Measurements from ENCODE around the gene DGKE. TPM values are rescaled to one million over a fixed set of nuclear protein-coding genes. Genes with fewer than 3 reads are reported as not detected.

DGKE gene
- polyA plus RNA-seq (2013, experiment 1 of 2), result 3.7 TPM
- 3.2 TPM for polyA plus RNA-seq (2013, experiment 2 of 2)

- H3K4me2 ChIP-seq (ENCODE audit: insufficient read depth, low read length, poor library complexity, severe bottlenecking), result peak within 1 kb of the TSS; percentile 99
Measured at GRCh38 chr17:56833809-56834379, at the start of gene DGKE, which contains the start of gene C17orf67. Gene DGKE, plus strand, starts transcription at chr17:56834151. Its CDS starts 645 bp downstream, at chr17:56834796. Gene C17orf67, minus strand, starts transcription at chr17:56833920. Its CDS starts 18,110 bp downstream, at chr17:56815810.

GRCh38 chr17:56785405-56785804, 48.5 kb upstream of the DGKE start:
- Histone ChIP-seq H3K9me3 (replicated peaks in 1 of 2; ENCODE audit: control insufficient read depth in 2 of 2, insufficient read depth in 1 of 2, low read depth in 1 of 2, low read length in 2 of 2) (no peaks in the 10 kb centered on the region), H3K18ac (ENCODE audit: low read length) (no peak overlapping the region), H2AK5ac (ENCODE audit: low read depth, low read length) (no peak overlapping the region), H3K36me3 (replicated peaks in 1 of 2; ENCODE audit: control insufficient read depth in 2 of 2, insufficient read depth in 2 of 2, low read length in 2 of 2) (no peaks in the 10 kb centered on the region), H3K27ac (replicated peaks; ENCODE audit: low read length) (no peak overlapping the region), H3K9ac (ENCODE audit: low read depth, low read length, poor library complexity) (no peak overlapping the region), H3K4ac (ENCODE audit: low read length) (no peak overlapping the region), H3K4me3 (ENCODE audit: low read length in 2 of 2) (no peak overlapping the region), H3K27me3 (ENCODE audit: control insufficient read depth in 3 of 3, insufficient read depth in 3 of 3, low read depth in 1 of 3, low read length in 3 of 3) (peaks cover 0 to 45% (median 4%) of the 10 kb centered on the region in 3 experiments), H3K23ac (ENCODE audit: low read depth, low read length, poor library complexity) (no peak overlapping the region), H2BK5ac (ENCODE audit: low read length) (no peak overlapping the region), H3K4me1 (ENCODE audit: control insufficient read depth in 2 of 2, insufficient read depth in 1 of 2, low read depth in 1 of 2, low read length in 2 of 2) (peaks cover 0 to under 1% of the 10 kb centered on the region in 2 donors), H2BK120ac (ENCODE audit: low read depth, low read length) (no peak overlapping the region), H3K79me1 (ENCODE audit: low read depth, low read length) (no peaks in the 10 kb centered on the region), H3K4me2 (ENCODE audit: insufficient read depth, low read length, poor library complexity, severe bottlenecking) (no peak overlapping the region), H2BK15ac (ENCODE audit: low read length) (no peak overlapping the region), H3K14ac (ENCODE audit: low read length) (no peak overlapping the region), H2AFZ (ENCODE audit: low read length) (no peak overlapping the region), H4K91ac (ENCODE audit: low read depth, low read length, poor library complexity) (no peak overlapping the region), H4K8ac (ENCODE audit: low read depth, low read length) (no peak overlapping the region), H2BK12ac (ENCODE audit: low read length) (no peak overlapping the region)
- WGBS, 2 donors (ENCODE audit: extremely low coverage in 2 of 2, insufficient read length in 2 of 2, insufficient replicate concordance in 1 of 2), result no CpG with 5 or more reads among the region's 5 CpGs
- DNase-seq (ENCODE audit: low spot score), result no peak

More at GRCh38 chr17:56833809-56834379, at the start of gene DGKE, which contains the start of gene C17orf67:
- peak within 1 kb of the TSS; percentile 90 for H2BK15ac ChIP-seq (ENCODE audit: low read length)
- H3K4me1 ChIP-seq (ENCODE audit: control insufficient read depth in 2 of 2, insufficient read depth in 1 of 2, low read depth in 1 of 2, low read length in 2 of 2), result peaks cover 3 to 8% of the 10 kb centered on the region in 2 donors
- peak within 1 kb of the TSS; percentile 73 for H2BK120ac ChIP-seq (ENCODE audit: low read depth, low read length)
- peak within 1 kb of the TSS; percentile 85 for H3K4ac ChIP-seq (ENCODE audit: low read length)
- peak within 1 kb of the TSS; percentile 97 for H3K18ac ChIP-seq (ENCODE audit: low read length)
- H3K14ac ChIP-seq (ENCODE audit: low read length), result peak within 1 kb of the TSS; percentile 96
- H3K27me3 ChIP-seq (ENCODE audit: control insufficient read depth in 3 of 3, insufficient read depth in 3 of 3, low read depth in 1 of 3, low read length in 3 of 3), result peaks cover 0 to 15% (median 0%) of the 10 kb centered on the region in 3 experiments
- peak within 1 kb of the TSS; percentile 99 for H2AFZ ChIP-seq (ENCODE audit: low read length)
- H3K4me3 ChIP-seq (ENCODE audit: low read length in 2 of 2), result peak within 1 kb of the TSS; percentile 74 to 89
- H3K36me3 ChIP-seq (replicated peaks in 1 of 2; ENCODE audit: control insufficient read depth in 2 of 2, insufficient read depth in 2 of 2, low read length in 2 of 2), result peaks cover 0 to 6% of the 10 kb centered on the region in 2 donors
- H4K91ac ChIP-seq (ENCODE audit: low read depth, low read length, poor library complexity), result no peak within 1 kb of the TSS
- peak within 1 kb of the TSS; percentile 92 for H3K23ac ChIP-seq (ENCODE audit: low read depth, low read length, poor library complexity)
- H4K8ac ChIP-seq (ENCODE audit: low read depth, low read length), result no peak within 1 kb of the TSS
- DNase-seq (ENCODE audit: low spot score), result peak; percentile 95
- peaks cover 0 to 8% of the 10 kb centered on the region in 2 donors for H3K9me3 ChIP-seq (replicated peaks in 1 of 2; ENCODE audit: control insufficient read depth in 2 of 2, insufficient read depth in 1 of 2, low read depth in 1 of 2, low read length in 2 of 2)
- H3K9ac ChIP-seq (ENCODE audit: low read depth, low read length, poor library complexity), result peak within 1 kb of the TSS; percentile 89
- H2AK5ac ChIP-seq (ENCODE audit: low read depth, low read length), result no peak within 1 kb of the TSS
- WGBS, 2 donors (ENCODE audit: extremely low coverage in 2 of 2, insufficient read length in 2 of 2, insufficient replicate concordance in 1 of 2), result no CpG with 5 or more reads among the region's 66 CpGs
- peak within 1 kb of the TSS; percentile 83 for H2BK5ac ChIP-seq (ENCODE audit: low read length)
- H3K27ac ChIP-seq (replicated peaks; ENCODE audit: low read length), result peak within 1 kb of the TSS; percentile 34
- peak within 1 kb of the TSS; percentile 87 for H2BK12ac ChIP-seq (ENCODE audit: low read length)
- H3K79me1 ChIP-seq (ENCODE audit: low read depth, low read length), result peaks cover 3% of the 10 kb centered on the region

DNA sequence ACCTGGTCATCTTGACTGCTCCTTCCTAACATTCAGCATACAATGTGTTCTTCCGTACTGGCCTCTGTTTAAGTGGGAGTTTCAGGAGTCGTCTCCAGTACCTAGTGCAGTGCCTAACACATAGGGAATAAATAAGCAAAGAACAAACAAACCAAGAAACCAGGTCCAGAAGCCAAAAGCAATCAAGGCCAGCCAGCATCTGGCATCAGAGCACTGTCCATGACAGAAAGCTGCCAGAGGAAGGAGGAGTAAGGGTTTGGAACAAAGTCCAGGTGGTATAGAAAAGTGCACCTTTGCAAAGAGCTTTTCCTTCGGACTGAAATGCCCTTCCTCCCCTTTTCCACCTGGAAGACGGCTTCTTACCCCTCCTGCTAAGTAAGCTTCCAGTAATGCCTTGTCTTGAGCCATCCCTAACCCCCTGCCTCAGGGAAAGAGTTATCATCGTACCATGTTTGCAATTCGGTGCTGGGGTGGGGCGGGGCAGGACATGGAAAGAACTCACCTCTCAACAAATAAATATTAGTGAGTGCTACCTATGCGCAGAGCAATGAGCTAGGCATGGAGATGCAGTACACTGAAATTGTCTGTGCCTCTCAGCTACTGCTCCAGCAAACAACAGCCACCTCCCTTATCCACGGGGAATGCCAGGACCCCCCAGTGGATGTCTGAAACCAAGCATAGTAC, 47.8 kb upstream of the DGKE start:
- H3K79me1 ChIP-seq (ENCODE audit: low read depth, low read length), result no peaks in the 10 kb centered on the region
- no peak overlapping the region for H2BK12ac ChIP-seq (ENCODE audit: low read length)
- no peak overlapping the region for H2AK5ac ChIP-seq (ENCODE audit: low read depth, low read length)
- no peak overlapping the region for H3K4me2 ChIP-seq (ENCODE audit: insufficient read depth, low read length, poor library complexity, severe bottlenecking)
- H2BK120ac ChIP-seq (ENCODE audit: low read depth, low read length), result no peak overlapping the region
- no peak overlapping the region for H3K27ac ChIP-seq (replicated peaks; ENCODE audit: low read length)
- no peak overlapping the region for H4K8ac ChIP-seq (ENCODE audit: low read depth, low read length)
- no peak overlapping the region for H2AFZ ChIP-seq (ENCODE audit: low read length)
- no peak for DNase-seq (ENCODE audit: low spot score)
- H3K9ac ChIP-seq (ENCODE audit: low read depth, low read length, poor library complexity), result no peak overlapping the region
- no peaks in the 10 kb centered on the region for H3K9me3 ChIP-seq (replicated peaks in 1 of 2; ENCODE audit: control insufficient read depth in 2 of 2, insufficient read depth in 1 of 2, low read depth in 1 of 2, low read length in 2 of 2)
- H3K4ac ChIP-seq (ENCODE audit: low read length), result no peak overlapping the region
- no peak overlapping the region for H3K18ac ChIP-seq (ENCODE audit: low read length)
- WGBS, 2 donors (ENCODE audit: extremely low coverage in 2 of 2, insufficient read length in 2 of 2, insufficient replicate concordance in 1 of 2), result no CpG with 5 or more reads among the region's 9 CpGs
- no peaks in the 10 kb centered on the region for H3K4me1 ChIP-seq (ENCODE audit: control insufficient read depth in 2 of 2, insufficient read depth in 1 of 2, low read depth in 1 of 2, low read length in 2 of 2)
- H3K23ac ChIP-seq (ENCODE audit: low read depth, low read length, poor library complexity), result no peak overlapping the region
- no peak overlapping the region for H2BK15ac ChIP-seq (ENCODE audit: low read length)
- H4K91ac ChIP-seq (ENCODE audit: low read depth, low read length, poor library complexity), result no peak overlapping the region
- H3K36me3 ChIP-seq (replicated peaks in 1 of 2; ENCODE audit: control insufficient read depth in 2 of 2, insufficient read depth in 2 of 2, low read length in 2 of 2), result no peaks in the 10 kb centered on the region
- peaks cover 0 to 37% (median 2%) of the 10 kb centered on the region in 3 experiments for H3K27me3 ChIP-seq (ENCODE audit: control insufficient read depth in 3 of 3, insufficient read depth in 3 of 3, low read depth in 1 of 3, low read length in 3 of 3)
- no peak overlapping the region for H3K4me3 ChIP-seq (ENCODE audit: low read length in 2 of 2)
- H3K14ac ChIP-seq (ENCODE audit: low read length), result no peak overlapping the region
- no peak overlapping the region for H2BK5ac ChIP-seq (ENCODE audit: low read length)

DNA sequence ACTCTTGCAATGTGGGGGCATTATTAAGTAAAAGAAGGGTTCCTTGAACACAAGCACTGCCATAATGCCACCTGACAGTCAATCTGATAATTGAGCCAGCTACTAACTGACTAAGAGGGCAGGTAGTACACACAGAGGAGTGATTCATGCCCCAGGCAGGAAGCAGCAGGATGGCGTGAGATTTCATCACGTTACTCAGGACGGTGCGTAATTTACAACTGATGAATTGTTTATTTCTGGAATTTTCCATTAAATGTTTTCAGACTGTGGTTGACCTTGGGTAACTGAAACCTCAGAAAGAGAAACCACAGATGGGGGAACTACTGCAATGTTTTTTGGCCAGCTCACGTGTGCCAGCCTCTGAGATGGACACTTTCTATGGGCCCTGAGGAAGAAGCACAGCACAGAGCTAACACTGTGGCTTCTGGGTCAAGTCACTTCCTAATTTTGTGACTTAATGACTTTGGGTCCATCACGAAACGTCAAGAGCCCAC, 46.9 kb upstream of the DGKE start:
- H3K9ac ChIP-seq (ENCODE audit: low read depth, low read length, poor library complexity), result no peak overlapping the region
- no peak overlapping the region for H2BK12ac ChIP-seq (ENCODE audit: low read length)
- H3K14ac ChIP-seq (ENCODE audit: low read length), result no peak overlapping the region
- no peaks in the 10 kb centered on the region for H3K36me3 ChIP-seq (replicated peaks in 1 of 2; ENCODE audit: control insufficient read depth in 2 of 2, insufficient read depth in 2 of 2, low read length in 2 of 2)
- H3K9me3 ChIP-seq (replicated peaks in 1 of 2; ENCODE audit: control insufficient read depth in 2 of 2, insufficient read depth in 1 of 2, low read depth in 1 of 2, low read length in 2 of 2), result no peaks in the 10 kb centered on the region
- H2AFZ ChIP-seq (ENCODE audit: low read length), result no peak overlapping the region
- no peak overlapping the region for H2BK5ac ChIP-seq (ENCODE audit: low read length)
- H3K27ac ChIP-seq (replicated peaks; ENCODE audit: low read length), result no peak overlapping the region
- H2BK120ac ChIP-seq (ENCODE audit: low read depth, low read length), result no peak overlapping the region
- whole genome bisulfite sequencing, 2 donors (ENCODE audit: extremely low coverage in 2 of 2, insufficient read length in 2 of 2, insufficient replicate concordance in 1 of 2), result no CpG with 5 or more reads among the region's 7 CpGs
- DNase-seq (ENCODE audit: low spot score), result no peak
- H3K4me1 ChIP-seq (ENCODE audit: control insufficient read depth in 2 of 2, insufficient read depth in 1 of 2, low read depth in 1 of 2, low read length in 2 of 2), result no peaks in the 10 kb centered on the region
- H2AK5ac ChIP-seq (ENCODE audit: low read depth, low read length), result no peak overlapping the region
- no peak overlapping the region for H3K4ac ChIP-seq (ENCODE audit: low read length)
- no peak overlapping the region for H3K4me2 ChIP-seq (ENCODE audit: insufficient read depth, low read length, poor library complexity, severe bottlenecking)
- peaks cover 0 to 30% (median 0%) of the 10 kb centered on the region in 3 experiments for H3K27me3 ChIP-seq (ENCODE audit: control insufficient read depth in 3 of 3, insufficient read depth in 3 of 3, low read depth in 1 of 3, low read length in 3 of 3)
- H4K91ac ChIP-seq (ENCODE audit: low read depth, low read length, poor library complexity), result no peak overlapping the region
- H3K79me1 ChIP-seq (ENCODE audit: low read depth, low read length), result no peaks in the 10 kb centered on the region
- no peak overlapping the region for H3K4me3 ChIP-seq (ENCODE audit: low read length in 2 of 2)
- no peak overlapping the region for H3K18ac ChIP-seq (ENCODE audit: low read length)
- no peak overlapping the region for H3K23ac ChIP-seq (ENCODE audit: low read depth, low read length, poor library complexity)
- no peak overlapping the region for H2BK15ac ChIP-seq (ENCODE audit: low read length)
- no peak overlapping the region for H4K8ac ChIP-seq (ENCODE audit: low read depth, low read length)

Measured in neuronal stem cell (in vitro differentiated cells).